IPS DF 4.7 (cell line): ENCODE results near the gene KCNQ5.

Experiments
- DNase-seq: peaks from one replicate; pipeline ENCODE4 v3.0.0-alpha.2; 2013; ENCODE audit warnings: low spot score; ENCODE audit errors: extremely low read depth

Gene KCNQ5

DNA sequence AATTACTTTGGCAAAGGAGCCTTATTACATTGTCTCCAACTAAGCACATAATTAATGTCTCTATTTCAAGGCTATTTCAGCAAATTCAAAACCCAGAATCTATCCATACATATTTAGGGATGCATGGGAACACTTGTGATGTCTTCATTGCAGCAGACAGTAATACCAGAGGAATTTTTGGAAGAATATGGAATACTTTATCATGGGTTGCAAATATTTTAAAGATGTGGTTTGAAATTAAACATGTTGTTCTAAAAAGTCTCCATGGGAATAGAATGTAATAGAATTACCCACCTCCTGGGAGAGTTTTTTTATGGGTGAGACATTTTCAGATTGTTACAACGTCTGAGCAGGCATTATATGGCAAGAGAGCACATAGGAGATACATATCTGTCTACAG lies 170.8 kb downstream of the KCNQ5 start:
- DNase-seq, result no peak

DNA sequence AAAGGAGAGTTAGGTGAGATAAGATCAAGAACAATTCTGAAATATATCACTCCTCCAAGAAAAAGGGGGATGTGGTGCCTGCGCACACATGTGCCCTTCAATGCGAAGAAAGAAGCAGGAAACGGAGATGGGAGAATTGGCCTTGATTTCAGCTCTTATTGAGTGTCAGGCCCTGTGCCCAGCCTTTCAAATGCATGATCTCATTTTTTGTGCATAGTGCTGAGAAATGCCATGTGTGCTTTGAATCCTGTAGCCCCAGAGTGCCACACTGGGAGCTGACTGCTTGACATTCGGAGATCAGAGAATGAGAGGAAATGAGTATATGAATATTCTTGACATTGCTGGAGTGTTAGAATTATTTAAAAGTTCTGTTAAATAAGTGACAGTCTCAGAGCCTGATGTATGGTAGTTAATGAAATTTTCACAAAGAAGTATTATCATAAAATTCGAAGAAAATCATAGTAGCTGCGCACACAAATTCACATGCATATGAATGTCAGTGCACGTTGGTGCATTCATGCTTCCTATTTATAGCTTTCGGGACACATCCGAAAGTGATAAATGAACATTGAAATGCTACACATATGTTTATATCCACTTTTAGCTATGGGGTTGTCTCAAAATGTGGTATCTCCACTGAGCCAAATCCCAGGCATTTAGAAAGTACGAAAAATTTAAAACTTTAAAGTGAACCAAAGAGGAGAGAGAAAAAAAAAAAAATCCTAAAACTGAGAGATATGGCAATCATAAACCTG lies 172.0 kb downstream of the KCNQ5 start:
- DNase-seq, result no peak

- no peak for DNase-seq
Observed at GRCh38 chr6:72798196-72798595, 176.3 kb downstream of the KCNQ5 start.

GRCh38 chr6:72809746-72810379 lies 188.0 kb downstream of the KCNQ5 start:
- no peak for DNase-seq

- no peak for DNase-seq
Observed at GRCh38 chr6:72810571-72811280, 188.9 kb downstream of the KCNQ5 start.

GRCh38 chr6:72811971-72812421 lies 190.1 kb downstream of the KCNQ5 start:
- DNase-seq, result no peak

DNA sequence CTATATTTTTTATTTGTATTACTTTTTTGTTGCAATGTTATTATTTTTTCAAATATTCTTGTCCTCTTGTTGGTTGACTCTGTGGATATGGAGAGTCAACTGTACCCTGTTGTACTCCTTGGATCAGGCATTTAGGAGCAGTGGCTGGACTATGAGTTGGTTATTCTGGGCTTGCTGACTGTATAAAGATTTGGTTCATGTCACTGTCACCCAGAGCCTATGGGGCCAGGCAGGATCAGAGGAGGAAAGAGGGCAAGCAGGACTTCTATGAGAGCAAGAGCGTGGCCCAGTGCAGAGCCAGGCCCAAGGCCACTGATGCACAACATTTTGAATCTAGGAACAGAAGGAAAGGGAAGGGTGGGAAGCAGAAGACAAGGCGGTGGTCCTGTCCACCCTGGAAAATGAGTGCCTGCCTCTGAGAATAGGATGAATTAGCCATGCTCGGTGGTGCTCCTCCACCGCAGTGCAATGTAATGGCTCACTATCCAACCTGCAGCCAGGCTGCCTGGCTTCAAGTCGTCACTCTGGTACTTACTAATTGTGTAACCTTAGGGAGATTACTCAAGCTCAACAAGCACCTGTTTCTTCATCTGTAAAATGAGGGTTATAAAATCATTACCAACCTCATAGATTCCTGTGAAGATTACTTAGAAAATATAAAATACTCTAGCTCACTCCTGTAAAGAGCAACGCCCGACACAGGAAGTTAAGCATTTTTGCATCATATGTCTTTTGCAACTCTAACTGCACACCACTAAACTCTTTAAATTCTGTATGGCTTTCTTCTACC lies 192.1 kb downstream of the KCNQ5 start:
- DNase-seq, result no peak

DNA sequence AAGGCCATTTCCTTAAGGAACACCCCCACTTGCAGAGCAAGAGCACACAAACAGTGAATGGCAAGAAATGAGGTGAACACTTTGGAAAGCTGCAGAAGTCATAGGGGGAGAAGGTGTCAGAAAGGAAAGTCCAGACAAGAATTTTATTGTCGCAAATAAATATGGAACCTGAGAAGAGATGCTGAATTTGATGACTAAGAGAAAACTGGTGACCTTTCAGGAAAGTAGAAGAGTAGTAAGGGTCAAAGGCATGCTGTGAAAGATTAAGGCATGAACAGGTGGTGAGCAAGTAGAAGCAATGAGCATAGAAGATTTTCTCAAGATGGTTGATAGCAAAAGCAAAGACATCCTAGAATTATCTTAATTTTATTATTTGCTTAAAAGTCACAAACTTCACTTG lies 194.2 kb downstream of the KCNQ5 start:
- no peak for DNase-seq

- DNase-seq, result no peak
Observed at GRCh38 chr6:72817208-72817607, 195.3 kb downstream of the KCNQ5 start.

GRCh38 chr6:72819609-72820008 lies 197.7 kb downstream of the KCNQ5 start:
- DNase-seq, result no peak

DNA sequence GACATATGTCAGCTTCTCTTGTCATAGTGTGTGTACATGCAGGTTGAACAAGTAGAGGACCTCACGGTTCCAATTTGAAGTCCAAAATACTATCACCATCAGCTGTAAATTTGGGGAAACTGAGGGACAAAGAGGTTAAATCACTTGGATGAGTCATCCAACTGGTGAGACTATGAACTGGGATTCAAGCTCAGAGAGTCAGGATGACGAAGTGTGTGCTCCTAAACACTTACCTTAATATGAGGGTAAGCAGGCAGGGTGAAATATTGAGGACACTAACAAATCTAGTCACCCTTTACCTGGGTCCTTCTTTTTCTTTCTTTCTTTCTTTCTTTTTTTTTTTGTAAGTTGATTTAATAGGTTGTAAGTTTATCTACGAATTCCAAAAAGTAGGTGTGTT lies 198.3 kb downstream of the KCNQ5 start:
- no peak for DNase-seq

DNA sequence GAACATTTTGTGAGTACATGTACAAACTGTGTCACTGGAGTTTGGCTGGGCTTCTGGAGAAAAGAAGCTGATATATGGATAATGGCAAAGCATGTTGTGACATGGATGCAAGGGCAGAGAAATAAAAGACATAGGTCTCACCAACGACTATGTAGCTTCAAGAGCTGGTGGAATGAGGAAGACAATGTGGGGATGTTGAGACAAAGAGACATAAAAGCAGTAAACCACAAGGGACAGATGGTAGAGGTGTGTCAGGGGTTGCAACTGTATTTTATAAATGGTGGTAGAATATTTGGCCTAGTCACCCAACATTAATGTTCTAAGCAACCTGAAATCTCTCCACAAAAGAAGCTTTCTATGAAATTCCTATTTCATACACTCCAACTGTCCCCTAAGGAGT lies 199.0 kb downstream of the KCNQ5 start:
- DNase-seq, result no peak

DNA sequence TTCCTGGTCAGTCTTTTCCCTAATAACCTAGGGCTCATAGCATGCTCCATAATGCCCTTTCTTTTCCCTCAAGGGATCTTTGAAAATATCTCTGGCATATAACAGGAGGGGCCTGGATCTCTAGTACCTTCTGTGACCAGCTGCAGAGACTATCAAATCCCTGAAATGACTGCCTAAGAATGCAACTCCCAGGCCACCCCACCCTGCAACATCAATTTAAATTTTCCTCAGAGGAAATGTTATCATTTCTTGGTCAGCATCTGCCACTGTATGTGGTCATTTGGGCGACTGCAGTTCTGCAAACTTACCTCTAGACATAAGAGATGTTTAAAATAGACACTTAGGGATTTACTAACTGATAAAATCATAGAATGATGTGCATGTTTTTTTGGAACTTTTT lies 200.2 kb downstream of the KCNQ5 start:
- DNase-seq, result no peak

DNA sequence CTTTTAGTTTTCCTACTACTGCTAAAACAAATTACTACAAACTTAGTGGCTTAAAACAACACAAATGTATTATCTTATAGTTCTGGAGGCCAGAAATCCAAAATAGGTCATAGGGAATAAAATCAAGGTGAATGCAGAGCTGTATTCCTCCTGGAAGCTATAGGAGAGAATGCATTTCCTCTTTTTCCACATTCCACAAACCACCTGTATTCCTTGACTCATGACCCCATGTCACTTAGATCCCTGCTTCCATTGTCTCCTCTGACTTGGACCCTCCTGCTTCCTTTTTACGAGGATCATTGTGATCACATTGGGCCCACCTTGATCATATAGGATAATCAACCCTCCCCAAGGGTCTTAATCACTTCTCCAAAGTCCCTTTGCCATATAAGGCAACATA lies 200.8 kb downstream of the KCNQ5 start:
- no peak for DNase-seq

DNA sequence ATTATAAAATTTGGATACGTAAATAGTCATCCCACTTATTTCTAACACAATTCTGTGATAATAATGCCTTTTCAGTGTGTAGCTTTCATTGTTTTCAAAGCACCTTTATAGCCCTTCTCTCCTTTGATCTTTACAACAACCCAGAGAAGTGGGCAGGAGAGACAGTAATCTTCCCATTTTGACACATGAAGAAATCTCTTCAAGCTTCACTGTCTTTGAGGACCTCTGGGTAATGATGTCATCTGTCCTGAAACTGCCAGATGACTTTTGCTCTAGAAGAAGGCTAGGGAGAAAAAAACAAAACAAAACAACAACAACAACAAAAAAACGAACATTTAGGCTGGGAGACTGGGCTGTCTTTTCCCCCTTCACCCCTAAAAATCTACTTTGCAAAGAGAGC lies 203.0 kb downstream of the KCNQ5 start:
- no peak for DNase-seq

- no peak for DNase-seq
Observed at GRCh38 chr6:72825315-72825911, 203.5 kb downstream of the KCNQ5 start.

GRCh38 chr6:72826037-72826436 lies 204.2 kb downstream of the KCNQ5 start:
- no peak for DNase-seq

DNA sequence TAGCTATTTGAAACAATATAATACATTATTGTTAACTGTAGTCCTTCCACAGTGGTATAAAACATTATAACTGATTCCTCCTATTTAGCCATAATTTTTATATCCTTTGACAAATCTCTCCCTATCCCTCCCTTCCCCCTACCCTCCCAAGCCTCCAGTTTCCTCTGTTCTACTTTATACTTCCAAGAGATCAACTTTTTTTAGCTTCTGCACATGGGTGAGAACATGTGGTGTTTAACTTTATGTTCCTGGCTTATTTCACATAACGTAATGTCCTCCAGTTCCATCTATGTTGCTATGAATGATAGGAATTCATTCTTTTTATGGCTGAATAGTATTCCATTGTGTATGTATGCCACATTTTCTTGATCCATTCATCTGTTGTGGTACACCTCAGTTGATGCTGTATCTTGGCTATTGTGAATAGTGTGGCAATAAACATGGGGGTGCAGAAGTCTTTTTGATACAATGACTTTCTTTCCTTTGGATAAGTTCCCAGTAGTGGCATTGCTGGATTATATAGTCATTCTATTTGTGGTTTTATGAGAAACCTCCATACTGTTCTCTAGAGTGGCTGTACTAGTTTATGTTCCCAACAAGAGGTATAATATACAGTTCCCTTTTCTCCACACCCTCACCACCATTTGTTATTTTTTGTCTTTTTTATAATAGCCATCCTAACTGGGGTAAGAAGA lies 205.0 kb downstream of the KCNQ5 start:
- no peak for DNase-seq

- DNase-seq, result no peak
Observed at GRCh38 chr6:72828904-72829303, 207.0 kb downstream of the KCNQ5 start.

GRCh38 chr6:72832271-72832670 lies 210.4 kb downstream of the KCNQ5 start:
- DNase-seq, result no peak

DNA sequence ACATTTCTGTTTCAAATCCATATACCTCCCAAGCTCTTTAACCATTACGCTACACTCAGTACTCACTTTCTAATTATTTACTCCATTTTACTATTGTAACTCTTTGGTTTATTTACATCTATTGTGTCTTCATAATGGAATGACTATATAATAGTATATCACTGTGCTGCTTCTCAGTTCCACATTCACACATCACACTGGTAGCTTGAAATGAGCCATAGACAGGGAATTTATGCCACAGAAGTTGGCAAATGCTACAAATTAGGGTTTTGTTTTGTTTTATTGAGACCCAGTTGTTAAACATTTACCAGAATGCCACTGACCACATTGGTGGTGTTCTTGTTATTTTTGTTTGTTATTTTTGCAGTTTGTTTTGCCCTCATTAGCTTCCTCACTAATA lies 213.9 kb downstream of the KCNQ5 start:
- no peak for DNase-seq
